HFFc6 (cell line): ENCODE measurements around the gene ACTRT2. TPM values are rescaled to one million over a fixed set of nuclear protein-coding genes. Genes with fewer than 3 reads are reported as not detected.

Source experiments
- DNase-seq: peaks from one replicate; pipeline ENCODE4 v3.0.0-alpha.2; 2018
- H3K27ac Mint-ChIP-seq: 2 replicates; pipeline ENCODE4 v1.8.0; 2020; ENCODE audit warnings: mild to moderate bottlenecking, mixed read lengths
- H3K27me3 Mint-ChIP-seq: 2 replicates; pipeline ENCODE4 v1.8.0; 2021; ENCODE audit warnings: mild to moderate bottlenecking, moderate library complexity, mixed read lengths; ENCODE audit not compliant: insufficient read depth
- H3K36me3 Mint-ChIP-seq: 2 replicates; pipeline ENCODE4 v1.8.0; 2021; ENCODE audit warnings: low read depth, mixed read lengths
- H3K4me1 Mint-ChIP-seq: 2 replicates; pipeline ENCODE4 v1.8.0; 2020; ENCODE audit warnings: low read depth, mixed read lengths
- H3K4me3 Mint-ChIP-seq: 2 replicates; pipeline ENCODE4 v1.8.0; 2020; ENCODE audit warnings: mild to moderate bottlenecking, moderate library complexity, mixed read lengths
- H3K9me3 Mint-ChIP-seq: 2 replicates; pipeline ENCODE4 v1.8.0; 2020; ENCODE audit warnings: mild to moderate bottlenecking, mixed read lengths
- total RNA-seq, 6 experiments: library from RNA; stranded (reverse); fragmentation: NEBNext Ultra II Directional; extraction: Animal tissue kit (Norgen Biotek cat#: 25700); gene quantifications; 2 replicates in 1 of 6; 3 replicates in 5 of 6; pipeline ENCODE4 v1.2.3, GENCODE V29; 2021
- TF ChIP-seq, protein P1 (sequence below): fragments of 200-600 bp; sonication (generic); IDR thresholded peaks from 2 replicates; pipeline ENCODE4 v1.5.0; 2021; ENCODE audit warnings: antibody characterized with exemption, mild to moderate bottlenecking

Gene ACTRT2
- total RNA-seq, 6 experiments from 2014 or later = not detected

DNA sequence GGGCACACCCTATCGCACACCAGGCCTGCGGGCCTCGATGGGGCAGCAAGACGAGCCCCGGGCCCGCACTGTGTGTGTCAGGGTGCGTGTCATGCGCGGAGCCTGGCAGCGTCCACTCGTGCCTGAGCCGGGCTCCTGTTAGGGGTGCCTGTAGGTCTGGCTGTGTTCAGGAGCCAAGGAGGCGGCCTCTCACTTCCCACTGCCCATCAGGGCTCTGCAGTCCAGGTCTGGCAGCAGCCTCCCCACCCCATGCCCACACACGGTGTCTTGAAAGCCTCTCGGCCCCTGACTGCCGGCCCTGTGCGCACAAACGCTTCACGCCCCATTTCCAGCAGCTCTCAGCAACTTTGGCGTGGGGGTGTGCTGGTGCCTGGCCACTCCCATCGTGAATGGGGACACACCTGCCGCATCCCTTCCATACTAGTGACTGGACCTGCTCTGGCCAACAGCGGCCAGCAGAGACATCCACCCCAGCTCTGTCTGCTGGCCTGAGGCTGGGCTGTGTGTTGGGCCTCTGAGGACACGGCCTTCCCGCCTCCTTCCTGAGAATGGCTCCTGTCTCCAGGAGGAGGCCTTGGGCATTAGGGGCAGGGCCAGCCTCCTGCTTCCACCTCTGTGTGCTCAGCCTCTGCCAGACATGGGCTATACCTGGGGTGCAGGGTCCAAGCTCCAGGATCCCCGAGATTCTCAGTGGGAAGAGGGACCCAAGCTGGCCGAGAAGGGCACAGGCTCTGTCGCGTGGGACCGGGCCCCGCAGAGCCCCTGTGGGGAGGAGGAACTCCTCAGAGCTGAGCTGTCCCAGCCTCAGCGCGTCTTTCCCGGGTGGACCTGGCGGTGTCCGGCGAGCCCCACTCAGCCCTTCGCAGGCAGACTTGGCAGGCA is 41.8 kb upstream of the ACTRT2 start:
- TF ChIP-seq, protein P1, sequence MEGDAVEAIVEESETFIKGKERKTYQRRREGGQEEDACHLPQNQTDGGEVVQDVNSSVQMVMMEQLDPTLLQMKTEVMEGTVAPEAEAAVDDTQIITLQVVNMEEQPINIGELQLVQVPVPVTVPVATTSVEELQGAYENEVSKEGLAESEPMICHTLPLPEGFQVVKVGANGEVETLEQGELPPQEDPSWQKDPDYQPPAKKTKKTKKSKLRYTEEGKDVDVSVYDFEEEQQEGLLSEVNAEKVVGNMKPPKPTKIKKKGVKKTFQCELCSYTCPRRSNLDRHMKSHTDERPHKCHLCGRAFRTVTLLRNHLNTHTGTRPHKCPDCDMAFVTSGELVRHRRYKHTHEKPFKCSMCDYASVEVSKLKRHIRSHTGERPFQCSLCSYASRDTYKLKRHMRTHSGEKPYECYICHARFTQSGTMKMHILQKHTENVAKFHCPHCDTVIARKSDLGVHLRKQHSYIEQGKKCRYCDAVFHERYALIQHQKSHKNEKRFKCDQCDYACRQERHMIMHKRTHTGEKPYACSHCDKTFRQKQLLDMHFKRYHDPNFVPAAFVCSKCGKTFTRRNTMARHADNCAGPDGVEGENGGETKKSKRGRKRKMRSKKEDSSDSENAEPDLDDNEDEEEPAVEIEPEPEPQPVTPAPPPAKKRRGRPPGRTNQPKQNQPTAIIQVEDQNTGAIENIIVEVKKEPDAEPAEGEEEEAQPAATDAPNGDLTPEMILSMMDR = no peak
- Mint-ChIP-seq H3K36me3 (peaks cover 4% of the 10 kb centered on the region; the same call in 1 of the 2 replicates), H3K4me3 (no peak overlapping the region), H3K4me1 (no peaks in the 10 kb centered on the region), H3K27me3 (no peaks in the 10 kb centered on the region), H3K27ac (no peak overlapping the region), H3K9me3 (peaks cover 9% of the 10 kb centered on the region)
- no peak for DNase-seq

DNA sequence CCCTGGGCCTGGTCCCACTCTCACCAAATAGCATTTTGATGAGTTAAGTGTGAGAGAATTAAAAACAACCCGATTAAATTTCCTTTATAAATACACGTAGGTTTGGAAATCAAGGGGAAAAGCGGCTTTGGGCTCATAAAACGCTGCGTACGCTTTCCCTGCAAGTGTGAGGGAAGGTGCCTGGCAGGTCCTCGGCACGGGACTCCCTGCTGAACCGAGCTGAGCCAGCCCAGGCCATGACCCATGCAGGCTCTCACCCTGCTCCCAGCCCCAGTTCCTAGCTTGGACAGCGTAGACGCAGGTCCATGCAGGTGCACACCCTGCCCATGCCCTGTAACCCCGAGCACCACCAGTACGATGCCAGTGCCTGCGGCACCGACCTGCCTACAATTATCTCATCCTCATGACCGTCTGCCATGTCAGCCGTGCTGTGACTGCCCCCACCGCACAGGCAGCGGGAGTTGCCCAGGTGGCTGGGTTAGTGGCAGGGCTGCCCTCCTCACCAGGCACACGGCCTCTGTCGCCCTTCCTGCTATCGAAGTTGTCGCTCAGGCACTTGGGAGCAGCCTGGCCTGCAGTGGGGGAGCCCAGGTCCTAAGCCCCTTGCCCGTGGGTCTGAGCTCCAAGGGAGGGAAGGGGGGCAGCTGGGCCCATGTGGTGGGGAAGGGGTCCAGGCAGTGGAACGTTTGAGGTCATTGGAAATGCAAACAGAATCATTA is 41.0 kb upstream of the ACTRT2 start:
- DNase-seq = no peak
- peaks cover 10% of the 10 kb centered on the region for H3K9me3 Mint-ChIP-seq
- H3K27me3 Mint-ChIP-seq = no peaks in the 10 kb centered on the region
- no peak overlapping the region for H3K4me3 Mint-ChIP-seq
- H3K4me1 Mint-ChIP-seq = no peaks in the 10 kb centered on the region
- peaks cover 4% of the 10 kb centered on the region; the same call in 1 of the 2 replicates for H3K36me3 Mint-ChIP-seq
- TF ChIP-seq, protein P1 = no peak
- H3K27ac Mint-ChIP-seq = no peak overlapping the region

GRCh38 chr1:2980849-2981248 is 40.4 kb upstream of the ACTRT2 start:
- Mint-ChIP-seq H3K4me1 (no peaks in the 10 kb centered on the region), H3K9me3 (peaks cover 14% of the 10 kb centered on the region), H3K27ac (no peak overlapping the region), H3K36me3 (peaks cover 6% of the 10 kb centered on the region), H3K4me3 (no peak overlapping the region), H3K27me3 (no peaks in the 10 kb centered on the region; the same call in 1 of the 2 replicates)
- no peak for DNase-seq
- TF ChIP-seq, protein P1 = no peak

DNA sequence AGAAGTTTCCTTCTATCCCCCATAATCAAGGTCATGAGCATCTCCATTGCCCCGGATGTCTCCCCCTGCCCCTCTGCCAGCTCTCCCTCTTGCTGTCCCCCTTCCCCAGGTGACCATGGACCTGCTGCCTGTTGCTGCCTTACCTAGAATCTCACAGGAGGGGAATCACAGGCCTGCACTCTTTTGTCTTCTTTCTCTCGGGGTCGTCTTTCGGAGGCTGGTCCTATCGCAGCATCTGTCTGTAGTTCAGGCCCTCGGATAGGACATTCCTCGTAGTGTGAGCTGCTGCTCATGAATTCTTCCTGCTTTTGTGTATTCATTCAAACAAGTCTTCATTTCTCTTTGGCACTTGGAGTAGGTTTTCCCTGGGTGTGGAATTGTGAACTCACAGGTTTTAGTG is 39.9 kb upstream of the ACTRT2 start:
- Mint-ChIP-seq H3K27ac (no peak overlapping the region), H3K27me3 (peaks cover 4% of the 10 kb centered on the region), H3K36me3 (peaks cover 11% of the 10 kb centered on the region), H3K4me1 (no peaks in the 10 kb centered on the region), H3K4me3 (no peak overlapping the region), H3K9me3 (peaks cover 17% of the 10 kb centered on the region)
- no peak for DNase-seq
- TF ChIP-seq, protein P1 = no peak

DNA sequence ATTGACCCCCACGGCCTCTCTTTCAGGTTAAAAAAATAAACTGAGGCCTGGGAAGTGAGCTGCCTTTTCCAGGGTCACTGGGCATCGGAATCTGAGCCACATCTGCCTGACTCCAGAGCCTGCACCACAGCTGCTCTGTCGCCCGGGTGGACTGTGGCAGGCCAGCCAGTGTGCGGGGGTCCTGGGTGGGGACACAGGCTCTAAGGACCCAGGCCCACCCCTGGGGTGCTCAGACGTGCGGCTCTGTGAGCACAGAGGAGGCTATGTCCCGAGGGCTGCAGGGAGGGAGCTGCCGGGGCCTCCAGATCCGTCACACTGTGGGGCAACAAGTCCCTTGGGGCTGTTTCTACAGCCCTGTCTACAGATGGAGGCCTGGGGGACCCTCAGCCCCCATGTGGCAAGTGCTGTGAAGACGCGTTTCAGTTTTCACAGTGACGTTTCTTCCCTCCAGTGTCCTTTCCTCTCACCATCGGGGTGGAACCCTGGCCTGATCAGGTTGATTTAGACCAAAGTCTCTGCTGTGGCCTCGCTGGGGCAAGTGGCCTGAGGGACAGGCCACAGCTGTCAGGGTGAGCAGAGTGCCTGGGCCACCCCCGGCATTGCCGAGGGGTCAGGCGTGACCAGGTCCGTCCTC is 39.2 kb upstream of the ACTRT2 start:
- Mint-ChIP-seq H3K36me3 (peaks cover 12% of the 10 kb centered on the region), H3K4me1 (no peaks in the 10 kb centered on the region), H3K27ac (no peak overlapping the region), H3K9me3 (peaks cover 24% of the 10 kb centered on the region), H3K27me3 (peaks cover 4% of the 10 kb centered on the region), H3K4me3 (no peak overlapping the region)
- TF ChIP-seq, protein P1 = no peak
- DNase-seq = no peak
